ENCODE results near the gene LGALS4.

The LGALS4 gene

DNA sequence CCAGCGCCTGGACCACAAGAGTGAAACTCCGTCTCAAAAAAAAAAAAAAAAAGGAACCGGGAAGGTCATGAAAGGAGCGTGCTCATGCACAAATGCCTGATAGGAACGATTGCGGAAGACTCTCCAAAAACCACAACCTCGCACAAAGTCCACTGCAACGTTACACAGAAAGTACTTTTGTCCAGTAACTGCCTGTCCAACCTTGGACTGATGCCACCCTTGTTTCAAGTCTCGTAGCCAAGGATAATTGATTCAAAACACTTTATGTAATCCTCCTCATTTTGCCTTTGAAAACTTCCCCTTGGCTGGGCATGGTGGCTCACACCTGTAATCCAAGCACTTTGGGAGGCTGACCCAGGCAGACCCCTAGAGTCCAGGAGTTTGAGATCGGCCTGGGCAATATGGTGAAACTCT, 53.1 kb downstream of the LGALS4 start:
- TF ChIP-seq TAF1 (IDR thresholded peaks at IDR 0.05; ENCODE audit: borderline replicate concordance, insufficient read depth, low read length) (no peak), POLR2AphosphoS5 (IDR thresholded peaks at IDR 0.05; ENCODE audit: low read depth, low read length) (no peak), SIN3A (IDR thresholded peaks at IDR 0.05; ENCODE audit: borderline replicate concordance, insufficient read depth, low read length) (no peak), FOXP2 (optimal IDR thresholded peaks at IDR 0.05; ENCODE audit: borderline replicate concordance, extremely low read depth, extremely low read length, insufficient read depth) (no peak), REST (IDR thresholded peaks at IDR 0.05; ENCODE audit: insufficient read depth in 1 of 2, low read depth in 2 of 2, low read length in 2 of 2) (no peak)
